Right lobe of liver (tissue), 4 donors: ENCODE measurements around the gene LRRTM4.

ENCODE experiments used
- POLR2A ChIP-seq: fragments of 450-650 bp; IDR thresholded peaks from one replicate; pipeline ENCODE4 v1.6.1; 2017; ENCODE audit warnings: antibody characterized with exemption, mild to moderate bottlenecking
- TF ChIP-seq, protein P1 (sequence below), 4 donors: fragments of 200-600 bp in 3 of 4; fragments of 450-650 bp in 1 of 4; IDR thresholded peaks; one replicate each; pipeline versions ENCODE4 v1.5.1 to v1.8.0; 2016 to 2022; ENCODE audit warnings: antibody characterized with exemption in 4 of 4, mild to moderate bottlenecking in 2 of 4
- donor health status: DM: no; HTN: no; CAD: no.
- donor health status: DM: no; HTN: no; CAD: no.
- donor health status: DM: no; HTN: yes; CAD: no.

DNA sequence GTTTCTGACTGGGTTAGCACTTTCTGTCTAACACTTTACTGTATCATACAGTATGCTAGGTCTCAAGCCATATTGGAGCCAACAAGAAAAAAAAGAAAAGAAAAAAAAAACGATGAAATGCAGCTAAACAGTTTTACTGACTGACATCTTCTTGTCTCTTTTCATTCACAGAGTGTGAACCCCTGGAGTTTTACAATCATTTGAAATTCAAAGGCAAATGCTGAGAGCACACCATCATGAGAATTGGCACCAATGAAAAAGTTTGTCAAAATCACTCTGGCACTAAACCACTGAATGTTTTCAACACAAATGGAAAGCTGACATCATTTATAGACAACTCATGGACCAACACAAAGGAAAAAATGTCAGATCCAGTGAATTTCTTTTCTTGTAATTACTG lies 513.3 kb downstream of the LRRTM4 start:
- no peak for TF ChIP-seq POLR2A
- TF ChIP-seq, protein P1, sequence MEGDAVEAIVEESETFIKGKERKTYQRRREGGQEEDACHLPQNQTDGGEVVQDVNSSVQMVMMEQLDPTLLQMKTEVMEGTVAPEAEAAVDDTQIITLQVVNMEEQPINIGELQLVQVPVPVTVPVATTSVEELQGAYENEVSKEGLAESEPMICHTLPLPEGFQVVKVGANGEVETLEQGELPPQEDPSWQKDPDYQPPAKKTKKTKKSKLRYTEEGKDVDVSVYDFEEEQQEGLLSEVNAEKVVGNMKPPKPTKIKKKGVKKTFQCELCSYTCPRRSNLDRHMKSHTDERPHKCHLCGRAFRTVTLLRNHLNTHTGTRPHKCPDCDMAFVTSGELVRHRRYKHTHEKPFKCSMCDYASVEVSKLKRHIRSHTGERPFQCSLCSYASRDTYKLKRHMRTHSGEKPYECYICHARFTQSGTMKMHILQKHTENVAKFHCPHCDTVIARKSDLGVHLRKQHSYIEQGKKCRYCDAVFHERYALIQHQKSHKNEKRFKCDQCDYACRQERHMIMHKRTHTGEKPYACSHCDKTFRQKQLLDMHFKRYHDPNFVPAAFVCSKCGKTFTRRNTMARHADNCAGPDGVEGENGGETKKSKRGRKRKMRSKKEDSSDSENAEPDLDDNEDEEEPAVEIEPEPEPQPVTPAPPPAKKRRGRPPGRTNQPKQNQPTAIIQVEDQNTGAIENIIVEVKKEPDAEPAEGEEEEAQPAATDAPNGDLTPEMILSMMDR (IDR thresholded peaks at IDR 0.05), result no peak
